ENCODE measurements around the gene GTF3C4. TPM values are rescaled to one million over a fixed set of nuclear protein-coding genes. Genes with fewer than 3 reads are reported as not detected.

GTF3C4 gene
- total and polyA plus RNA-seq, 4 donors = 2.5 to 12.1 (median 5.7) TPM

DNA sequence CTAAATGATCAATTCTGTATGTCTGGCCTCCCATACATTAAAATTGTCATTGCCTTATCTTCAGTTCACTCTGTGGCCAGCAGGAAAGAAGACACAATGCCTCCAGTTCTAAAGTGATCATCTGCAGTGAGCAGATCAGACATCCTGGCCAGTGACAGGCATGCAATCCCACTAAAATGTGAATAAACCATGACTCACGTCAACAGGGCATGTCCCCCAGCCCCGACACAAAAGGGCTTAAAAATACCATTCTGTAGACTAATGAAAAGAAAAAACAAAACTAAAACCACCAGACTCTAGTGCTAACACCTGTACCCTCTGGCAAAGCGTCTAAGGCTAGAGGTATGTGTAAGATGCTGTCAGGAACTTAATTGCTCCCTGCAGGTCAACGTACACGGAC lies 39.0 kb upstream of the GTF3C4 start:
- H3K36me3 ChIP-seq (ENCODE audit: control insufficient read depth in 1 of 2, insufficient read depth in 2 of 2, low read length in 1 of 2) = peaks cover 2 to 12% of the 10 kb centered on the region in 2 donors
- intact Hi-C loops (cut with DNase I) = no loop called here
- 86 to 90% methylated on average over 5 of the region's 5 CpGs for WGBS, 2 donors
- DNase-seq = no peak
- no peaks in the 10 kb centered on the region for H3K27me3 ChIP-seq (ENCODE audit: control insufficient read depth in 1 of 2, insufficient read depth in 2 of 2, low read length in 1 of 2)
- no peak overlapping the region for H3K27ac ChIP-seq (ENCODE audit: low read depth in 1 of 2, low read length in 2 of 2)
- no peak overlapping the region for H3K4me3 ChIP-seq (ENCODE audit: low read length in 2 of 2)
- no peaks in the 10 kb centered on the region for H3K4me1 ChIP-seq (ENCODE audit: control insufficient read depth in 1 of 2, insufficient read depth in 2 of 2, low read length in 2 of 2)
- ATAC-seq (ENCODE audit: low FRiP score) = no peak
- H3K9me3 ChIP-seq (ENCODE audit: control insufficient read depth, low read length) = no peaks in the 10 kb centered on the region

DNA sequence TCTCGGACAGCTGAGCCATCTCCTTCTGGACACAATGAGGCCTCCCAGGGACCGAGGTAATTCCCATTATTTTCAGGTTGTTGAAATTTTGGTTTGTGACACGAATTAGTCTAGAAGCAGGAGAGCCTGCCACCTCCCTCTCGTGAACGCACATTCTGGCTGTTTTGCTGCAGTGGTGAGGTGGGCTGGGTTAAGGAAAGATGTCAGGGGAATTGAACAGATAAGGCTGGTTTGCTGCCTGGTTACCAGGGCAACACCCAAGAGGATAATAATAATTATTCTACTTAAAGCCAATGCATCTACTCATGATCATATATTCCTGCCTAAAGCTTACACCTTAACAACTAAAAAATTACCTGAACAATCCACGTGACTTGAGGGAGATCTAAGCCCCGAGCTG lies 38.6 kb upstream of the GTF3C4 start:
- no peak overlapping the region for H3K27ac ChIP-seq (ENCODE audit: low read depth in 1 of 2, low read length in 2 of 2)
- DNase-seq (no peak), ATAC-seq (ENCODE audit: low FRiP score) (no peak)
- 76 to 79% methylated on average over 7 of the region's 7 CpGs for WGBS, 2 donors
- no peak overlapping the region for H3K4me3 ChIP-seq (ENCODE audit: low read length in 2 of 2)
- no peaks in the 10 kb centered on the region for H3K9me3 ChIP-seq (ENCODE audit: control insufficient read depth, low read length)
- H3K36me3 ChIP-seq (ENCODE audit: control insufficient read depth in 1 of 2, insufficient read depth in 2 of 2, low read length in 1 of 2) = peaks cover 2 to 12% of the 10 kb centered on the region in 2 donors
- no peaks in the 10 kb centered on the region for H3K4me1 ChIP-seq (ENCODE audit: control insufficient read depth in 1 of 2, insufficient read depth in 2 of 2, low read length in 2 of 2)
- intact Hi-C loops (cut with DNase I) = no loop called here
- H3K27me3 ChIP-seq (ENCODE audit: control insufficient read depth in 1 of 2, insufficient read depth in 2 of 2, low read length in 1 of 2) = no peaks in the 10 kb centered on the region

DNA sequence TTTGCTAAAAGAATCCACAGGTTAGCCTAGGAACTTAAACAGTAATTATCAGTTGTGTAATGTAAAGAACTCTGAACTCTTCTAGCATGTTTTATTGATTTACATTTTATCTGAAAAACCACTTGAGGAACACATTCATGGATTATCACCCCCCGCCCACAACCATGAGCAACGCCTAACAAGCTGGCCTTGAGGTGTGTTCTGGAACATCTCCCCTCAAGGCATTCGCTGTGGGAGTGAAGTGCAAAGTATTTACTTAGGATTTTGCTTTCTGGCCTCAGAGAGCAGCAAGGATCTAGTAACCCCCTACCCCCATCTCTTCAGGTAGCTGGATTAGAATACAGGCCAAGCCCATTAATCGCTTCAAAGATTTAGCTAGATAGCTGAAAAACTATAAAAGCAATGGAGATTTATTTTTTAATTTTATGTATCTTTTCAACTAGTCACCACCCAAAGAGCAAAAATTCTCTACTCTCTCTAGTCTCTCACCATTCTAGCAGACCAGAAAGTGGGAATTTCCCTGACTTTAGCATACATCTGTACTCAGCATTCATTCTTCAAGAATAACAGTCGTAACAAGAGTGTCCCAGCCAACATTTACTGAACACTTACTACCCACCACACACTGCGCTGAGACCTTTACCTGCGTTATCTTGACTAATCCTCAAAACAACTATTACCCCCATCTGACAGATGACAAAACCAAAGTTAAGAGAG lies 37.7 kb upstream of the GTF3C4 start:
- no peak for DNase-seq
- intact Hi-C loops (cut with DNase I) = no loop called here
- Histone ChIP-seq H3K9me3 (ENCODE audit: control insufficient read depth, low read length) (no peaks in the 10 kb centered on the region), H3K4me1 (ENCODE audit: control insufficient read depth in 1 of 2, insufficient read depth in 2 of 2, low read length in 2 of 2) (no peaks in the 10 kb centered on the region), H3K27me3 (ENCODE audit: control insufficient read depth in 1 of 2, insufficient read depth in 2 of 2, low read length in 1 of 2) (no peaks in the 10 kb centered on the region), H3K27ac (ENCODE audit: low read depth in 1 of 2, low read length in 2 of 2) (no peak overlapping the region), H3K4me3 (ENCODE audit: low read length in 2 of 2) (no peak overlapping the region), H3K36me3 (ENCODE audit: control insufficient read depth in 1 of 2, insufficient read depth in 2 of 2, low read length in 1 of 2) (peaks cover 2 to 12% of the 10 kb centered on the region in 2 donors)
- ATAC-seq (ENCODE audit: low FRiP score) = no peak
- 90 to 94% methylated on average over 7 of the region's 7 CpGs for WGBS, 2 donors

DNA sequence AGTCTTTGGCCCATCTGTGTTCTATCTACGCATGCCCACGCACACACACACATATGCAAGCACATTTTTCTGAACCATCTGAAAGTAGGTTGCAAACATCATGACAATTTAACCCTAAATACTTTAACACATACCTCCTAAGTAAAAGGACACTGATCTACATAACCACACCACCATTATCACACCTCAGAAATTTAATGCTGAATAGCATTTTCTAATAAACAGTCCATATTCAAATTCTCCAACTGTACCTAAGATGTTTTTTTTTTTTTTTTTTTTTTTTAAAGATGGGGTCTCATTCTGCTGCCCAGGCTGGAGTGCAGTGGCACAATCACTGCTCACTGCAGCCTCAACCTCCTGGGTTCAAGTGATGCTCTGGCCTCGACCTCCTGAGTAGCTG lies 35.9 kb upstream of the GTF3C4 start:
- H3K4me3 ChIP-seq (ENCODE audit: low read length in 2 of 2) = no peak overlapping the region
- DNase-seq = no peak
- ATAC-seq (ENCODE audit: low FRiP score) = no peak
- no peaks in the 10 kb centered on the region for H3K9me3 ChIP-seq (ENCODE audit: control insufficient read depth, low read length)
- peaks cover 2 to 7% of the 10 kb centered on the region in 2 donors for H3K36me3 ChIP-seq (ENCODE audit: control insufficient read depth in 1 of 2, insufficient read depth in 2 of 2, low read length in 1 of 2)
- WGBS, 2 donors = 95 to 96% methylated on average over 3 of the region's 3 CpGs
- no peaks in the 10 kb centered on the region for H3K27me3 ChIP-seq (ENCODE audit: control insufficient read depth in 1 of 2, insufficient read depth in 2 of 2, low read length in 1 of 2)
- no peak overlapping the region for H3K27ac ChIP-seq (ENCODE audit: low read depth in 1 of 2, low read length in 2 of 2)
- intact Hi-C loops (cut with DNase I) = no loop called here
- H3K4me1 ChIP-seq (ENCODE audit: control insufficient read depth in 1 of 2, insufficient read depth in 2 of 2, low read length in 2 of 2) = no peaks in the 10 kb centered on the region

DNA sequence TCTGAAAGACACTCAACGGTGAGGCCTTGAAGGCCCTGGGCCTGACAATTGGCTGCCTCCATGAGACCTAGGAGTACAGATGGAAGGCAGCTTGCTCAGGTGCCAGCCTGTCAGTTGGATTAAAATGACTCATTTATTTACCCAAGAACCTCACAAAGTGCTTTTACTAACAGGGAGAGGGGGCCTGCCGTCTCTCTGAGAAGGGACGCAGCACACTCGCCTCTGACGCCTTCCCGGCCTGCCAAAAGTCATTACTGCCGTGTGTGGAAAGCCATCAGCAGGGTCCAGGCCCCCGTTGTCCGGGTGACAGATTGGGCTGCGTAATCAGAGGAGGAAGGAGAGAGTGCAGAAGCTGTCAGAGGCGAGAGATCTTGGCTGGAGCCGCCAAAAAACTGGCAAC lies 32.9 kb upstream of the GTF3C4 start:
- Histone ChIP-seq H3K36me3 (ENCODE audit: control insufficient read depth in 1 of 2, insufficient read depth in 2 of 2, low read length in 1 of 2) (peaks cover 3 to 5% of the 10 kb centered on the region in 2 donors), H3K4me1 (ENCODE audit: control insufficient read depth in 1 of 2, insufficient read depth in 2 of 2, low read length in 2 of 2) (no peaks in the 10 kb centered on the region), H3K4me3 (ENCODE audit: low read length in 2 of 2) (no peak overlapping the region), H3K27ac (ENCODE audit: low read depth in 1 of 2, low read length in 2 of 2) (no peak overlapping the region), H3K27me3 (ENCODE audit: control insufficient read depth in 1 of 2, insufficient read depth in 2 of 2, low read length in 1 of 2) (no peaks in the 10 kb centered on the region), H3K9me3 (ENCODE audit: control insufficient read depth, low read length) (no peaks in the 10 kb centered on the region)
- intact Hi-C loops (cut with DNase I) = no loop called here
- ATAC-seq (ENCODE audit: low FRiP score) = no peak
- WGBS, 2 donors = 75 to 80% methylated on average over 12 of the region's 12 CpGs
- no peak for DNase-seq

DNA sequence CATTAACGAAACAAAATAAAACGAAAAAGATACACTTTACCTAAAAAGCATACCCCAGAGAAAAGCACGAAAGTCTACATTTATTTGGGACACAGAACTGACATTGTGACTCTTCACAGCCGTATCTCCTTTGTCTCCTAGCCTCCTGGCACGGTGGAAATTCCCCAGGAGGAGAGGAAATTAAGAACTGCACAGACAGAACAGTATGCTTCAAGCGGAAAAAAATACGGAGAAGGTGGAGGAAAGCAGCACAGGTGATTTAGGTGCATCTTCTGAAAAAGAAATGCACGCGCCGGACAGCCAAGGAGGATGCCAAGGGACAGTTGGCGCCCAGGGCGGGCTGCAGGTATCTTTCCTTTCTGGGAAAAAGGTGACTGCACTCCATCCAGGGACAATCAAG lies 32.5 kb upstream of the GTF3C4 start:
- H3K27me3 ChIP-seq (ENCODE audit: control insufficient read depth in 1 of 2, insufficient read depth in 2 of 2, low read length in 1 of 2) = no peaks in the 10 kb centered on the region
- H3K27ac ChIP-seq (ENCODE audit: low read depth in 1 of 2, low read length in 2 of 2) = no peak overlapping the region
- H3K4me3 ChIP-seq (ENCODE audit: low read length in 2 of 2) = no peak overlapping the region
- peaks cover 3 to 5% of the 10 kb centered on the region in 2 donors for H3K36me3 ChIP-seq (ENCODE audit: control insufficient read depth in 1 of 2, insufficient read depth in 2 of 2, low read length in 1 of 2)
- H3K9me3 ChIP-seq (ENCODE audit: control insufficient read depth, low read length) = no peaks in the 10 kb centered on the region
- H3K4me1 ChIP-seq (ENCODE audit: control insufficient read depth in 1 of 2, insufficient read depth in 2 of 2, low read length in 2 of 2) = no peaks in the 10 kb centered on the region
- 95% methylated on average over 12 of the region's 12 CpGs for WGBS, 2 donors
- no peak for DNase-seq
- intact Hi-C loops (cut with DNase I) = no loop called here
- ATAC-seq (ENCODE audit: low FRiP score) = no peak

DNA sequence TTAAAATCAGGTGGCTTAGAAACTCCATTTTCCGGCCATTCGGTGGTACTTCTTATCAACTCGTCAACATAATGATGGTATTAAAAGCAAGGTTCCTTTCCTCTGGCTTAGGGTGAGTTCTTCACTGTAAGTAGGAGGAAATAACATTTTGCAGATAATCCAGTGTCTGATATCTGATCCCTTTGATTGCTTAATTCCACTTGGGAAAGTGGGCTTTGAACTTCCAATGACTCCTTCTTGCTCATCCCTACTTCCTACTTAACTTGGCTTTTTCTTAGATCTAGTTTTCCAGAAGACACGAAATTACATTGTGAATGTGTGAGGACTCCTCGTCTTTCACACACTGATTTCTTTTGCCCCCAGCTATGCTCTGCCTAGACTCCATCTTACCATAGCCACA lies 32.0 kb upstream of the GTF3C4 start:
- ATAC-seq (ENCODE audit: low FRiP score) (no peak), DNase-seq (no peak)
- Histone ChIP-seq H3K36me3 (ENCODE audit: control insufficient read depth in 1 of 2, insufficient read depth in 2 of 2, low read length in 1 of 2) (peaks cover 3 to 5% of the 10 kb centered on the region in 2 donors), H3K4me1 (ENCODE audit: control insufficient read depth in 1 of 2, insufficient read depth in 2 of 2, low read length in 2 of 2) (no peaks in the 10 kb centered on the region), H3K27me3 (ENCODE audit: control insufficient read depth in 1 of 2, insufficient read depth in 2 of 2, low read length in 1 of 2) (no peaks in the 10 kb centered on the region), H3K9me3 (ENCODE audit: control insufficient read depth, low read length) (no peaks in the 10 kb centered on the region), H3K4me3 (ENCODE audit: low read length in 2 of 2) (no peak overlapping the region), H3K27ac (ENCODE audit: low read depth in 1 of 2, low read length in 2 of 2) (no peak overlapping the region)
- intact Hi-C loops (cut with DNase I) = no loop called here
- WGBS, 2 donors = 89 to 91% methylated on average over 5 of the region's 5 CpGs

DNA sequence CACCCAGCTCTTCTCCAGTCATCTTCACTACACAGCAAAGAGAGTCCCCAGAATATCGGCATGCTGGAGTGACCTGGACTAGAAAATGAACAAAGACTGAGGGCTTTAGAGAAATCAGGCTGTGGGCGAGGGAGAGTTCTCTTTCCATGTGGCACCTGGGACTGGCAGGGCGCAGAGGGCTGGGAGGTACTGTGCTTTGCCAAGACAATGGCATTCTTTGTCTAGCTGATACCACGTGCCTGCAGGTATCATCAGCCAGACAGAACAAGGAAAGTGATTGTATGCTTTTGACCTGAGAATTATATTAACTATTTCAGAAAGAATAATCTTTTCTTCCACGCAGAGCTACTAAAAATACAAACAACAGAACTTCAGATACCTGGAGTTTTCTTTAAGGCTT lies 30.9 kb upstream of the GTF3C4 start:
- DNase-seq (no peak), ATAC-seq (ENCODE audit: low FRiP score) (no peak)
- Histone ChIP-seq H3K4me3 (ENCODE audit: low read length in 2 of 2) (no peak overlapping the region), H3K9me3 (ENCODE audit: control insufficient read depth, low read length) (no peaks in the 10 kb centered on the region), H3K27me3 (ENCODE audit: control insufficient read depth in 1 of 2, insufficient read depth in 2 of 2, low read length in 1 of 2) (no peaks in the 10 kb centered on the region), H3K36me3 (ENCODE audit: control insufficient read depth in 1 of 2, insufficient read depth in 2 of 2, low read length in 1 of 2) (peaks cover 3 to 8% of the 10 kb centered on the region in 2 donors), H3K4me1 (ENCODE audit: control insufficient read depth in 1 of 2, insufficient read depth in 2 of 2, low read length in 2 of 2) (no peaks in the 10 kb centered on the region), H3K27ac (ENCODE audit: low read depth in 1 of 2, low read length in 2 of 2) (no peak overlapping the region)
- intact Hi-C loops (cut with DNase I) = no loop called here
- WGBS, 2 donors = 88 to 89% methylated on average over 5 of the region's 5 CpGs

DNA sequence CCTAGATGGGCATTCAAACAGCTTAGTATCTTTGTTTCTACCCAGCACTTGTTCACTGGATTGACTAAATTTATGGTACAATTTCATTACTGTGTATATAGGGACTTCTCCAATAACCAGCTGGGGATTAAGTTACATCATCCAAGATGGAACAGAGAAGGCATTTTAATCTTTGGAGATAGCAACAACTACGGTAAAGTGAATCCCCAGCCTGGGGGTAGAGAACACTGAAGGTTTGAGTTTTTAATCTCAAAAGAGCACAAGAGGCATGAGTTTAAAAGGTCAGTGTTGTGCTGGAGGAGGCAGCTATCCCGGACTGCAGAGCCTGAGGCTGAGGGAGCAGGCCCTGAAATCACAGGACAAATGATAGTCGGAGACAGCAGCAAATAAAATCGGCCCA lies 29.0 kb upstream of the GTF3C4 start:
- no peaks in the 10 kb centered on the region for H3K9me3 ChIP-seq (ENCODE audit: control insufficient read depth, low read length)
- WGBS, 2 donors = 90 to 92% methylated on average over 4 of the region's 4 CpGs
- no peak overlapping the region for H3K4me3 ChIP-seq (ENCODE audit: low read length in 2 of 2)
- no peak overlapping the region for H3K27ac ChIP-seq (ENCODE audit: low read depth in 1 of 2, low read length in 2 of 2)
- ATAC-seq (ENCODE audit: low FRiP score) = no peak
- H3K4me1 ChIP-seq (ENCODE audit: control insufficient read depth in 1 of 2, insufficient read depth in 2 of 2, low read length in 2 of 2) = no peaks in the 10 kb centered on the region
- no peaks in the 10 kb centered on the region for H3K27me3 ChIP-seq (ENCODE audit: control insufficient read depth in 1 of 2, insufficient read depth in 2 of 2, low read length in 1 of 2)
- H3K36me3 ChIP-seq (ENCODE audit: control insufficient read depth in 1 of 2, insufficient read depth in 2 of 2, low read length in 1 of 2) = peaks cover 7 to 8% of the 10 kb centered on the region in 2 donors
- intact Hi-C loops (cut with DNase I) = no loop called here
- no peak for DNase-seq
